ENCODE measurements around the gene SALL1.

SALL1 gene

GRCh38 chr16:51139568-51139967 lies 11.5 kb downstream of the SALL1 start:
- DNase-seq: no peak

GRCh38 chr16:51138178-51138577 lies 12.9 kb downstream of the SALL1 start:
- DNase-seq: no peak

GRCh38 chr16:51137097-51137496 lies 14.0 kb downstream of the SALL1 start:
- DNase-seq: no peak

GRCh38 chr16:51134876-51135275 lies 16.2 kb downstream of the SALL1 start:
- no peak for DNase-seq

- no peak for DNase-seq
Measured at GRCh38 chr16:51134269-51134812, 16.7 kb downstream of the SALL1 start.

GRCh38 chr16:51133688-51134087 lies 17.4 kb downstream of the SALL1 start:
- DNase-seq: no peak

- no peak for DNase-seq
Measured at GRCh38 chr16:51133183-51133582, 17.9 kb downstream of the SALL1 start.

- no peak for DNase-seq
Measured at GRCh38 chr16:51132490-51133115, 18.5 kb downstream of the SALL1 start.

GRCh38 chr16:51131619-51132018 lies 19.5 kb downstream of the SALL1 start:
- DNase-seq: no peak

GRCh38 chr16:51129105-51129504 lies 22.0 kb downstream of the SALL1 start:
- no peak for DNase-seq

GRCh38 chr16:51125992-51126391 lies 25.1 kb downstream of the SALL1 start:
- no peak for DNase-seq

- DNase-seq: no peak
Measured at GRCh38 chr16:51124896-51125295, 26.2 kb downstream of the SALL1 start.

- DNase-seq: no peak
Measured at GRCh38 chr16:51121850-51122249, 29.2 kb downstream of the SALL1 start.

- DNase-seq: no peak
Measured at GRCh38 chr16:51120730-51121347, 30.2 kb downstream of the SALL1 start.

- no peak for DNase-seq
Measured at GRCh38 chr16:51119973-51120729, 30.9 kb downstream of the SALL1 start.

- no peak for DNase-seq
Measured at GRCh38 chr16:51119556-51119955, 31.5 kb downstream of the SALL1 start.

- no peak for DNase-seq
Measured at GRCh38 chr16:51116353-51116752, 34.7 kb downstream of the SALL1 start.

- no peak for DNase-seq
Measured at GRCh38 chr16:51114382-51114781, 36.7 kb downstream of the SALL1 start.

GRCh38 chr16:51113236-51114125 lies 37.6 kb downstream of the SALL1 start:
- DNase-seq: no peak

GRCh38 chr16:51112323-51112722 lies 38.7 kb downstream of the SALL1 start:
- no peak for DNase-seq

- DNase-seq: no peak
Measured at GRCh38 chr16:51111759-51112158, 39.3 kb downstream of the SALL1 start.

- no peak for DNase-seq
Measured at GRCh38 chr16:51110700-51111157, 40.3 kb downstream of the SALL1 start.

- no peak for DNase-seq
Measured at GRCh38 chr16:51109173-51109572, 41.9 kb downstream of the SALL1 start.
